ENCODE results near the gene LRRC61.
"Not testable (repeated sequence)": the region's sequence is repeated elsewhere in the genome, so short reads cannot be mapped to it uniquely, and the experiment has no call there.

The LRRC61 gene

DNA sequence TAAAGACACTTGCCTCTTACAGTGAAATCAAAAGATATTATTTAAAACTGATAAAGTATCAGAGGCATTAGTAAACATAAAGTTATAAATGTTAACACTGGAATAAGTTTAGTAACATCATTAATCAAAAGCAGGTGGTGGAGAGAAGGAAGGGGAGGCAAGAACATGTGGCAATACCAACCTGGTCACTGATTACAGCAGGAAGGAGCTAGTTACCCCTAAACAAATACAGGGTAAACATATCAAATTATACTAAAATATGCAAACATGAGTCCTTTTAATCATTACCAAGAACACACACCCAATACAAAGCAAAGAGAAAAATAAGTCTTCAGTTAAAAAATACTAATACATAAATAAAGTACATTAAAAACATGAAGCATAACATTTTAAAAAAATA, 25.2 kb upstream of the LRRC61 start:
- DNase-seq (ENCODE audit: extremely low read depth, low read depth); H3K4me3 ChIP-seq (replicated peaks; ENCODE audit: low read depth, low read length): not testable (repeated sequence)

DNA sequence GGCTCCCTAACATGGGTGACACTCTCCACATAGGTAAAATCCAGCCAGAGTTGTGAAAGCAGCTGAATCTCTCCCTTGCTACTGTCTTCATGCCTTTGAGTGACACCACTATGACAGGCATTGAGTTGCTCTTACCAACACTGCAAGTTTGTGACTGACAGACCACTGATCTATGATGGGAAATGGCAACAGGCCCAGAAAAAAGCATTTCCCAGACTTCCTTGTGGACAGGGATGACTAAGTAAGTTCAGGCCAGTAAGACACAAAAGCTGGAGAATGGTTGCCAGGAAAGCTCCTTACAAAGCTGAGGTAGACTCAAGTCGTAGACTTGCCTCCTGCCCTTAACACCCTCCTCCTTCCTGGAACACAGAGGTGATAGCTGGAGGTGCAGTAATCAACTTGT, 20.2 kb upstream of the LRRC61 start:
- not testable (repeated sequence) for H3K4me3 ChIP-seq (replicated peaks; ENCODE audit: low read depth, low read length); DNase-seq (ENCODE audit: extremely low read depth, low read depth)

- not testable (repeated sequence) for H3K4me3 ChIP-seq (replicated peaks; ENCODE audit: low read depth, low read length); DNase-seq (ENCODE audit: extremely low read depth, low read depth)
Measured at GRCh38 chr7:150304499-150305258, 18.5 kb upstream of the LRRC61 start.

DNA sequence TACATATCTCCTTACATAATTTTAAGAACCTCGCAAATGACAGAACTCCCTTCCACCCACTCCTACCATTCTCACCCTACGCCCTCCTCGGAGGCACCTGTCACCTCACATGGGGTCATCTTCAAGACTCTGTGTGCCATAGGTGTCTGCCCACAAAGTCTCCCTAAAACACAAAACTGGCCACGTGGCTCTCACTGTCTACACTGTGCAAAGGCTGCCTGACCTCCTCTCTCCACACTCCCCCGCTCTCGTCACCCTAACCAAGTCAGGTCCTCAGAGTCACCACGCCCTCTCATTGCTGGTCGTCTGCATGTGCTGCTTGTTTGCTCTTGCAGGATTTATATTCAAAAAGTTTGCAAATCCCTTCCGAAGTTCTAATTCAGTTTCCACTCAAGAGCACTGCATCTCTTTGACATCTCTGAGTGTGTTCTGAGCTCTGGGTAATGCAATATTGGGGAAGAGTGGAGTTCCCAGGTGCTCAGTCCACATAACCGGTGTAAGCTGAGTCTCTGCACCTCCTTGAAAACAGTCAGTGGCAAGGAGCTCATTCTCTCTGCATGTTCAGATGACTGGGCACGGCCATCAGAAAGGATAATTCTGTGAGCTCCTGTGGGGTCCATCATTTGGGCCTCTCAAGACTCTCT, 17.8 kb upstream of the LRRC61 start:
- not testable (repeated sequence) for H3K4me3 ChIP-seq (replicated peaks; ENCODE audit: low read depth, low read length); DNase-seq (ENCODE audit: extremely low read depth, low read depth)

DNA sequence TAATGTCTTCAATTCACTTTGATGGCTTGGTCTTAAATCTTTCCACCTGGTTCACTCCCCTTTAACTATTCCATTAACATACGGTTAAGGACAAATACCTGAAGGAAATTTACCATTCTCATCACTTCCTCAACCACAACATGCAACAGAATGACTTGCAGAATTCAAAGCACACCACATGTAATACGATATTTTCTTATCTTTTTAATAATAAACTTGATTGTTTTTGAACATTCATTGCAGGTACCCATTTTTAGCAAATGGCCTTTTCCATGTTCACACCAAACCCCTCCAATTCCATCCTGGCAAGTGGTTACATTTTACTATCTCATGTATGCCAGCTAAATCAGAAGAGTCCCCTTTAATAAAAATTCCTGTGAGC, 17.3 kb upstream of the LRRC61 start:
- H3K4me3 ChIP-seq (replicated peaks; ENCODE audit: low read depth, low read length); DNase-seq (ENCODE audit: extremely low read depth, low read depth): not testable (repeated sequence)

DNA sequence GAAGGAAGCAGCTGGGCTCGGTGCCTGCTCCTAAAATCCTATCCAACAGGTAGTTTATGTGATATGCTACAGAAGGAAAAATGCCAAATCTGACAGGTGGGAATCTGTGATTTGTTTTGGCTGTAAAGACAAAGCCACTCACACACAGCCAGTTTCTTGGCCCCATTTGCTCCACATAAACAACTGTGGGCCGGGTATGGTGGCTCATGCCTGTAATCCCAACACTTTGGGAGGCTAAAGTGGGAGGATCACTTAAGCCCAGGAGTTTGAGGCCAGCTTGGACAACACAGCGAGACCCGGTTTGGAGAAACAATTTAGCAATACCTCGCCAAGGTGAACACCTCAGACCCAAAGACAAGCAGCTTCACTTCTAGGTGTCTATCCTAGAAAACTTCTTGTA, 16.8 kb upstream of the LRRC61 start:
- H3K4me3 ChIP-seq (replicated peaks; ENCODE audit: low read depth, low read length); DNase-seq (ENCODE audit: extremely low read depth, low read depth): not testable (repeated sequence)

DNA sequence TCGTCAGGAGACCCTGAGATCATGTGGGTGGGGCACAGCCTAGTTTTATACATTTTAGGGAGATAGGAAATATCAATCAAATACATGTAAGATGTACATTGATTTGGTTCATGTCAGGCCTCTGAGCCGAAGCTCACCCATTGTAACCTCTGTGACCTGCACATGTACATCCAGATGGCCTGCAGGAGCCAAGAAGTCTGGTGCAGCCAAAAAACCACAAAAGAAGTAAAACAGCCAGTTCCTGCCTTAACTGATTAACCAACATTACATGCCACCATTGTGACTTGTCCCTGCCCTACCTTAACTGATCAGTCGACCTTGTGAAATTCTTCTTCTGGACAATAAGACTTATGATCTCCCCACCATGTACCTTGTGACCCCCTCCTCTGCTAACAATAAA, 16.0 kb upstream of the LRRC61 start:
- H3K4me3 ChIP-seq (replicated peaks; ENCODE audit: low read depth, low read length): no peak overlapping the region
- DNase-seq (ENCODE audit: extremely low read depth, low read depth): no peak
- TF ChIP-seq CTCF (IDR thresholded peaks at IDR 0.05; ENCODE audit: low read depth, low read length, missing control alignments): no peak

DNA sequence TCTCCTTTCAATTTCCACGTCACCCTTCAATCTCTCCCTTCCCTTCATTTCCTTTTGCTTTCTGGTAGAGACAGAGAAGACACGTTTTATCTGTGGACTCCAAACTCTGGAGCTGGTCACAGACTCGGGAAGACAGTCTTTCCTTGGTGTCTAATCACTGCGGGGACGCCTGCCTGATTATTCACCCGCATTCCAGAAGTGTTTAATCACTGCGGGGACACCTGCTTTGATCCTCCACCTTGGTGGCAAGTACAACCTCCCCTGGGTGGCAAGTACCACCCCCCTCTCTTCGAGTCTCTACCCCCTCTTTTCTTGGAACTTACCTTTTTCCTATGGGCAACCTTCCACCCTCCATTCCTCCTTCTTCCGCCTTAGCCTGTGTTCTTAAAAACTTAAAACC, 15.3 kb upstream of the LRRC61 start:
- no peak for TF ChIP-seq CTCF (IDR thresholded peaks at IDR 0.05; ENCODE audit: low read depth, low read length, missing control alignments)
- no peak for DNase-seq (ENCODE audit: extremely low read depth, low read depth)
- H3K4me3 ChIP-seq (replicated peaks; ENCODE audit: low read depth, low read length): no peak overlapping the region

DNA sequence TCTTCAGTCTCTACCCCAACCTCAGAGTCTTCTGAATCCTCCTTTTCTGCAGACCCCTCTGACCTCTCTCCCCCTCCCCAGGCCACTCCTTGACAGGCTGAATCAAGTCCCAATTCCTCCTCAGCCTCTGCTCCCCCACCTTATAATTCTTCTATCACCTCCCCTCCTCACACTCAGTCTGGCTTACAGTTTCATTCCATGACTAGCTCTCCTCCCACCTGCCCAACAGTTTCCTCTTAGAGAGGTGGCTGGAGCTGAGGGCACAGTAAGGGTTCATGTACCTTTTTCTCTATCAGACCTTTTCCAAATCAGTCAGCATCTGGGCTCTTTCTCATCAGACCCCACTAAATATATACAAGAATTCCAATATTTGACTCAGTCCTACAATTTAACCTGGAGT, 14.6 kb upstream of the LRRC61 start:
- DNase-seq (ENCODE audit: extremely low read depth, low read depth): no peak
- TF ChIP-seq CTCF (IDR thresholded peaks at IDR 0.05; ENCODE audit: low read depth, low read length, missing control alignments): no peak

DNA sequence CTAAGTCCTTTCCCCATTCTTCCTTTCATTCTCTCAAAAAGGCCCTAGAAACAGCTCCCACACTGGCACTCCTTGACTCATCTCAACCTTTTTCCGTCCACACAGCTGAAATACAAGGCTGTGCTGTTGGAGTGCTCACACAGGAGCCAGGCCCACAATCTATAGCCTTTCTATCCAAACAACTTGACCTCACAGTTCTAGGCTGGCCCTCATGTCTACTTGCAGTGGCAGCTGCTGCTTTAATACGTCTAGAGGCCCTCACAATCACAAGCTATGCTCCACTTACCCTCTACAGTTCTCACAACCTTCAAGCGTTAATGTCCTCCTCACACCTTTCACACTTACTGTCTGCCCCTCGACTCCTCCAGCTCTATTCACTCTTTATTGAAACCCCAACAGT, 12.0 kb upstream of the LRRC61 start:
- DNase-seq (ENCODE audit: extremely low read depth, low read depth): no peak
- TF ChIP-seq CTCF (IDR thresholded peaks at IDR 0.05; ENCODE audit: low read depth, low read length, missing control alignments): no peak
- no peak overlapping the region for H3K4me3 ChIP-seq (replicated peaks; ENCODE audit: low read depth, low read length)

More for the DNA sequence above, 14.6 kb upstream of the LRRC61 start:
- H3K4me3 ChIP-seq (replicated peaks; ENCODE audit: low read depth, low read length): no peak overlapping the region

Measured in HFF-Myc (cell line).